Chondrocyte (in vitro differentiated cells): ENCODE data around the gene NOD2. TPM values are rescaled to one million over a fixed set of nuclear protein-coding genes. Genes with fewer than 3 reads are reported as not detected.

Source experiments
- DNase-seq: peaks from one replicate; pipeline ENCODE4 v3.0.0; 2021; ENCODE audit warnings: mixed read lengths, low spot score
- H3K27ac Mint-ChIP-seq: one replicate; pipeline ENCODE4 v1.8.0; 2021; ENCODE audit warnings: mild to moderate bottlenecking, moderate library complexity, mixed read lengths; ENCODE audit not compliant: unreplicated experiment
- H3K27me3 Mint-ChIP-seq: 2 replicates; pipeline ENCODE4 v1.8.0; 2021; ENCODE audit warnings: low read depth, mixed read lengths
- H3K36me3 Mint-ChIP-seq: 2 replicates; pipeline ENCODE4 v1.8.0; 2021; ENCODE audit warnings: low read depth, mixed read lengths
- H3K4me1 Mint-ChIP-seq: 2 replicates; pipeline ENCODE4 v1.8.0; 2021; ENCODE audit warnings: low read depth, mild to moderate bottlenecking, mixed read lengths
- H3K4me3 Mint-ChIP-seq: one replicate; pipeline ENCODE4 v1.8.0; 2021; ENCODE audit warnings: mild to moderate bottlenecking, moderate library complexity, mixed read lengths; ENCODE audit not compliant: unreplicated experiment
- H3K9me3 Mint-ChIP-seq: 2 replicates; pipeline ENCODE4 v1.8.0; 2021; ENCODE audit warnings: low read depth, mixed read lengths
- total RNA-seq: library from RNA; stranded (reverse); gene quantifications from 3 replicates; pipeline ENCODE4 v1.2.1, GENCODE V29; 2021
- TF ChIP-seq, protein P1 (sequence below): fragments of 200-600 bp; sonication (generic); IDR thresholded peaks from 2 replicates; pipeline ENCODE4 v1.5.0; 2021; ENCODE audit warnings: antibody characterized with exemption, mild to moderate bottlenecking, moderate library complexity

The NOD2 gene
- total RNA-seq, 1 donor from 2014 or later: 0.05 TPM

DNA sequence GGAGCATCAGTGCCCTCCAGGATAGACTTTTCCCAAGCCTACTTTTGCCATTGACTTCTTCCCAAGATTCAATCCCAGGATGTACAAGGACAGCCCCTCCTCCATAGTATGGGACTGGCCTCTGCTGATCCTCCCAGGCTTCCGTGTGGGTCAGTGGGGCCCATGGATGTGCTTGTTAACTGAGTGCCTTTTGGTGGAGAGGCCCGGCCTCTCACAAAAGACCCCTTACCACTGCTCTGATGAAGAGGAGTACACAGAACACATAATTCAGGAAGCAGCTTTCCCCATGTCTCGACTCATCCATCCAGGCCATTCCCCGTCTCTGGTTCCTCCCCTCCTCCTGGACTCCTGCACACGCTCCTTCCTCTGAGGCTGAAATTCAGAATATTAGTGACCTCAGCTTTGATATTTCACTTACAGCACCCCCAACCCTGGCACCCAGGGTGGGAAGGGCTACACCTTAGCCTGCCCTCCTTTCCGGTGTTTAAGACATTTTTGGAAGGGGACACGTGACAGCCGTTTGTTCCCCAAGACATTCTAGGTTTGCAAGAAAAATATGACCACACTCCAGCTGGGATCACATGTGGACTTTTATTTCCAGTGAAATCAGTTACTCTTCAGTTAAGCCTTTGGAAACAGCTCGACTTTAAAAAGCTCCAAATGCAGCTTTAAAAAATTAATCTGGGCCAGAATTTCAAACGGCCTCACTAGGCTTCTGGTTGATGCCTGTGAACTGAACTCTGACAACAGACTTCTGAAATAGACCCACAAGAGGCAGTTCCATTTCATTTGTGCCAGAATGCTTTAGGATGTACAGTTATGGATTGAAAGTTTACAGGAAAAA lies 38.8 kb downstream of the NOD2 start:
- Mint-ChIP-seq H3K9me3 (no peaks in the 10 kb centered on the region), H3K27ac (peak overlapping the region; percentile 42), H3K4me1 (peaks cover 7% of the 10 kb centered on the region), H3K27me3 (peaks cover 13% of the 10 kb centered on the region), H3K4me3 (no peak overlapping the region), H3K36me3 (no peaks in the 10 kb centered on the region)
- no peak for DNase-seq
- TF ChIP-seq, protein P1, sequence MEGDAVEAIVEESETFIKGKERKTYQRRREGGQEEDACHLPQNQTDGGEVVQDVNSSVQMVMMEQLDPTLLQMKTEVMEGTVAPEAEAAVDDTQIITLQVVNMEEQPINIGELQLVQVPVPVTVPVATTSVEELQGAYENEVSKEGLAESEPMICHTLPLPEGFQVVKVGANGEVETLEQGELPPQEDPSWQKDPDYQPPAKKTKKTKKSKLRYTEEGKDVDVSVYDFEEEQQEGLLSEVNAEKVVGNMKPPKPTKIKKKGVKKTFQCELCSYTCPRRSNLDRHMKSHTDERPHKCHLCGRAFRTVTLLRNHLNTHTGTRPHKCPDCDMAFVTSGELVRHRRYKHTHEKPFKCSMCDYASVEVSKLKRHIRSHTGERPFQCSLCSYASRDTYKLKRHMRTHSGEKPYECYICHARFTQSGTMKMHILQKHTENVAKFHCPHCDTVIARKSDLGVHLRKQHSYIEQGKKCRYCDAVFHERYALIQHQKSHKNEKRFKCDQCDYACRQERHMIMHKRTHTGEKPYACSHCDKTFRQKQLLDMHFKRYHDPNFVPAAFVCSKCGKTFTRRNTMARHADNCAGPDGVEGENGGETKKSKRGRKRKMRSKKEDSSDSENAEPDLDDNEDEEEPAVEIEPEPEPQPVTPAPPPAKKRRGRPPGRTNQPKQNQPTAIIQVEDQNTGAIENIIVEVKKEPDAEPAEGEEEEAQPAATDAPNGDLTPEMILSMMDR: no peak

DNA sequence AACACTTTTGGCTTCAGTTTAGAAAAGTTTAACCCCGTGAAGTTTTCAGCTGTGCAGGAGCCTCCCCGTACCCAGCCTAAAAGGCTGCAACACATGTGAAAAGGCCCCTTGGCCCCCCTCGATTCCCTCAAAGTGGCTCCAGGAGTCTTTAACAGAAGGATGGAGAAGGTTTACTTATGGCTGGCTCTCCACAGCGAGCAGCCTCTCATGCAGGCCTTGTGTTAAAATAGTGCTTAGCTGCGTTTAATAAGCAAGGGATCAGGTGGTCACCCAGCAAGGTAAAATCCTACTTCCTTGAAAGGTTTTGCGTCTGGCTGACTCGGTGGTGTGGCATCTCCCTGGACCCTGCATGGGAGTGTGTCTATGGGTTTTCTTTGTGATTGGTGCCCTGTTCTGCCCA lies 40.1 kb downstream of the NOD2 start:
- peaks cover 7% of the 10 kb centered on the region for H3K4me1 Mint-ChIP-seq
- no peak overlapping the region for H3K27ac Mint-ChIP-seq
- H3K9me3 Mint-ChIP-seq: no peaks in the 10 kb centered on the region
- no peak for DNase-seq
- TF ChIP-seq, protein P1: no peak
- no peak overlapping the region for H3K4me3 Mint-ChIP-seq
- H3K36me3 Mint-ChIP-seq: no peaks in the 10 kb centered on the region
- H3K27me3 Mint-ChIP-seq: peaks cover 19% of the 10 kb centered on the region

DNA sequence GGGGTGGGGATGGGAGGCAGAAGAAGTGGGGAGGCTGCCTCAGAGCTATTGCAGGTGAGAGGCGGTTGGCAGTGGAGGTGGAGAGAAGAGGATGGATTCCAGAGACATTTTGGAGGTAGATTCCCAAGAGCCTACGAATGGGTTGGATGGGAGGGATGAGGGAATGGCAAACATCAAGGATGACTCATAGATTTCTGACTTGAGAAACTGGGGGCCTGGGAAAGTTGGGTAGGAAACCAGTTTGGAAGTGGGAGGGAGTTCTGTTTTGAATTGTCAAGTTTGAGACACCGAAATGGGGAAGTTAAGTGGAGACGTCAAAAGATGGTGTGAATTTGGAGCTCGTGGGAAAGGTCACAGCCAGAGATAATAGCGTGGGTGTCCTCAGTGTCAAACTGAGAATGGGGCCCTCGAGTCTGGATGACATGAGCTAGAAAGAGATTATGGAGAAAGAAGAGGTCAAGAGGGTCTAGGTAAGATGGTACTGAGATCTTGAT lies 42.3 kb downstream of the NOD2 start:
- H3K4me1 Mint-ChIP-seq: peaks cover 9% of the 10 kb centered on the region
- H3K36me3 Mint-ChIP-seq: no peaks in the 10 kb centered on the region
- peaks cover 22% of the 10 kb centered on the region for H3K27me3 Mint-ChIP-seq
- no peak for DNase-seq
- H3K9me3 Mint-ChIP-seq: no peaks in the 10 kb centered on the region
- no peak overlapping the region for H3K27ac Mint-ChIP-seq
- TF ChIP-seq, protein P1: no peak
- H3K4me3 Mint-ChIP-seq: no peak overlapping the region

DNA sequence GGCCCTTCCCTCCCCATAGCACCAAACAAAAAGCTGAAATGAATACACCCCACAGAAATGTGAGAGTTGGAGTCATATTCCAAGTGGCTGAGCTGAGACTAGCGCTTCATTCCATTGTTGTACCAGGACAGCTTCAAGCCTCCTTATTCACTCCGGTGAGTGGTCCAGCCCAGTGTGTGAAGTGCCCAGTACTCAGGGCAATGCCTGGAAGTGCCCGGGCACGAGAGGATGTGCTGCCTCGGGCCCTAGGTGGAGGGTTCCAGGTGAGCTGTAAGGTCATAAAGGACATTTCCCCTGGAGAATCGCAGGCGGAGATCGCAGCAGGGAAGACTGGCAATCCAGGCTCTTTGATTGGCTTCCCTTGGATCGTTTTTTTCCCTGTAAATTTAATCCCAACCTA lies 43.0 kb downstream of the NOD2 start:
- Mint-ChIP-seq H3K27ac (no peak overlapping the region), H3K27me3 (peaks cover 22% of the 10 kb centered on the region), H3K4me3 (no peak overlapping the region), H3K9me3 (no peaks in the 10 kb centered on the region), H3K36me3 (no peaks in the 10 kb centered on the region), H3K4me1 (peaks cover 10% of the 10 kb centered on the region)
- TF ChIP-seq, protein P1: no peak
- no peak for DNase-seq

DNA sequence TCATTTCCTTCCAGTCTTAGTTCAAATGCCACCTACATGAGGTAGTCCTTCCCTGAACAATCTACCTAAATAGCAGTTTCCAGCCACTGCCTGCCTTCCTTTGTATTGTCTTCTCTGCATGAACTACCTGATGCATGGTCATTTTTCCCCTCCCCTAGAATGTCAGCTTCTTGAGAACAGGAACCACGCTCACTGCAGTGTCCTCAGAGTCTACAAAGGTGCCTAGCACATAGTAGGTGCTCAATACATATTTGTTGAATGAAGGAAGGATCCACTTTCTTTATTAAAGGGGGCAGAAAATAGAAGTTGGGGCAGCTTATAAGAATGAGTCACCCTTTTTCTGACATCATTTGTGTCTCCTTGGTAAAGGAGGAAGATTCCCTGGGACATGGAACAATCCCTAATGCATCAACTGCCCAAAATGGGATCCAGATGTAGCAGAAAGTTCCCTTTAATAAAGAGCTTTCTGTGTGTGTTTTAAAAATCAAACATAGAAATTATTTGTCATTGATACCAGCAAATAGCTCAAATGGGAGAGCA lies 44.1 kb downstream of the NOD2 start:
- Mint-ChIP-seq H3K27ac (no peak overlapping the region), H3K4me3 (no peak overlapping the region), H3K9me3 (no peaks in the 10 kb centered on the region), H3K36me3 (no peaks in the 10 kb centered on the region), H3K27me3 (peaks cover 22% of the 10 kb centered on the region), H3K4me1 (peaks cover 9% of the 10 kb centered on the region)
- TF ChIP-seq, protein P1: no peak
- no peak for DNase-seq
